HL-60 (cell line): ENCODE results near the gene PTPRN2.

ENCODE experiments used
- CTCF ChIP-seq: IDR thresholded peaks from one replicate; pipeline ENCODE4 v1.5.1; 2011; ENCODE audit warnings: low read length, control low read depth, inconsistent platforms; ENCODE audit not compliant: insufficient read depth
- GABPA ChIP-seq: IDR thresholded peaks from 2 replicates; pipeline ENCODE4 v1.6.1; 2012; ENCODE audit warnings: low read depth
- POLR2AphosphoS5 ChIP-seq: IDR thresholded peaks from 2 replicates; pipeline ENCODE4 v1.6.1; 2012; ENCODE audit warnings: low read depth
- SPI1 ChIP-seq: IDR thresholded peaks from 2 replicates; pipeline ENCODE4 v1.6.1; 2012; ENCODE audit warnings: low read depth, mild to moderate bottlenecking, borderline replicate concordance
- TF ChIP-seq, protein P1 (sequence below): IDR thresholded peaks from 2 replicates; pipeline ENCODE4 v1.6.1; 2012; ENCODE audit warnings: low read depth; ENCODE audit not compliant: insufficient replicate concordance

- no peak for TF ChIP-seq POLR2AphosphoS5
- no peak for TF ChIP-seq CTCF
- TF ChIP-seq GABPA: no peak
- TF ChIP-seq SPI1: no peak
- TF ChIP-seq, protein P1, sequence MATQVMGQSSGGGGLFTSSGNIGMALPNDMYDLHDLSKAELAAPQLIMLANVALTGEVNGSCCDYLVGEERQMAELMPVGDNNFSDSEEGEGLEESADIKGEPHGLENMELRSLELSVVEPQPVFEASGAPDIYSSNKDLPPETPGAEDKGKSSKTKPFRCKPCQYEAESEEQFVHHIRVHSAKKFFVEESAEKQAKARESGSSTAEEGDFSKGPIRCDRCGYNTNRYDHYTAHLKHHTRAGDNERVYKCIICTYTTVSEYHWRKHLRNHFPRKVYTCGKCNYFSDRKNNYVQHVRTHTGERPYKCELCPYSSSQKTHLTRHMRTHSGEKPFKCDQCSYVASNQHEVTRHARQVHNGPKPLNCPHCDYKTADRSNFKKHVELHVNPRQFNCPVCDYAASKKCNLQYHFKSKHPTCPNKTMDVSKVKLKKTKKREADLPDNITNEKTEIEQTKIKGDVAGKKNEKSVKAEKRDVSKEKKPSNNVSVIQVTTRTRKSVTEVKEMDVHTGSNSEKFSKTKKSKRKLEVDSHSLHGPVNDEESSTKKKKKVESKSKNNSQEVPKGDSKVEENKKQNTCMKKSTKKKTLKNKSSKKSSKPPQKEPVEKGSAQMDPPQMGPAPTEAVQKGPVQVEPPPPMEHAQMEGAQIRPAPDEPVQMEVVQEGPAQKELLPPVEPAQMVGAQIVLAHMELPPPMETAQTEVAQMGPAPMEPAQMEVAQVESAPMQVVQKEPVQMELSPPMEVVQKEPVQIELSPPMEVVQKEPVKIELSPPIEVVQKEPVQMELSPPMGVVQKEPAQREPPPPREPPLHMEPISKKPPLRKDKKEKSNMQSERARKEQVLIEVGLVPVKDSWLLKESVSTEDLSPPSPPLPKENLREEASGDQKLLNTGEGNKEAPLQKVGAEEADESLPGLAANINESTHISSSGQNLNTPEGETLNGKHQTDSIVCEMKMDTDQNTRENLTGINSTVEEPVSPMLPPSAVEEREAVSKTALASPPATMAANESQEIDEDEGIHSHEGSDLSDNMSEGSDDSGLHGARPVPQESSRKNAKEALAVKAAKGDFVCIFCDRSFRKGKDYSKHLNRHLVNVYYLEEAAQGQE: no peak
These were observed 1066.4 kb downstream of the PTPRN2 start for GRCh38 chr7:157521061-157521731.
